GM23338 (cell line): ENCODE data around the gene PSMB8. TPM values are rescaled to one million over a fixed set of nuclear protein-coding genes. Genes with fewer than 3 reads are reported as not detected.

Experiments
- ATAC-seq: fragments of 200-7000 bp; cut with Tn5 transposase; 3 replicates; pipeline ENCODE4 v1.9.1; 2020
- DNase-seq: peaks from one replicate; pipeline ENCODE4 v3.0.0-alpha.2; 2015; ENCODE audit warnings: low spot score
- H2AFZ ChIP-seq: fragments of 200-600 bp; sonication (generic); 2 replicates; pipeline ENCODE4 v1.8.0; 2016; ENCODE audit warnings: antibody characterized with exemption, mild to moderate bottlenecking, moderate library complexity
- H3F3A ChIP-seq: fragments of 200-600 bp; sonication (generic); replicated peaks from 2 replicates; pipeline ENCODE4 v1.8.0; 2017; ENCODE audit warnings: antibody characterized with exemption, mixed run types, low read depth
- H3K27ac ChIP-seq: fragments of 200-600 bp; sonication (generic); 2 replicates; pipeline ENCODE4 v1.6.1; 2016; ENCODE audit warnings: low read depth
- H3K27me3 ChIP-seq: fragments of 200-600 bp; sonication (generic); 2 replicates; pipeline ENCODE4 v1.8.0; 2016; ENCODE audit warnings: mild to moderate bottlenecking, mixed run types, moderate library complexity; ENCODE audit not compliant: insufficient read depth
- H3K36me3 ChIP-seq: fragments of 200-600 bp; sonication (generic); 2 replicates; pipeline ENCODE4 v1.8.0; 2016; ENCODE audit warnings: mild to moderate bottlenecking; ENCODE audit not compliant: insufficient read depth
- H3K4me1 ChIP-seq: fragments of 200-600 bp; sonication (generic); 2 replicates; pipeline ENCODE4 v1.8.0; 2016; ENCODE audit warnings: mild to moderate bottlenecking, moderate library complexity; ENCODE audit not compliant: insufficient read depth
- H3K4me2 ChIP-seq: fragments of 200-600 bp; sonication (generic); 2 replicates; pipeline ENCODE4 v1.7.1; 2017; ENCODE audit warnings: mixed run types
- H3K4me3 ChIP-seq: fragments of 200-600 bp; sonication (generic); 2 replicates; pipeline ENCODE4 v1.6.1; 2016; ENCODE audit warnings: mixed run types
- H3K79me2 ChIP-seq: fragments of 200-600 bp; sonication (generic); replicated peaks from 2 replicates; pipeline ENCODE4 v1.8.0; 2017; ENCODE audit warnings: mild to moderate bottlenecking; ENCODE audit not compliant: insufficient read depth
- H3K9me2 ChIP-seq: fragments of 200-600 bp; sonication (generic); 2 replicates; pipeline ENCODE4 v1.8.0; 2017; ENCODE audit not compliant: insufficient read depth
- H4K20me1 ChIP-seq: fragments of 200-600 bp; sonication (generic); replicated peaks from 2 replicates; pipeline ENCODE4 v1.8.0; 2017; ENCODE audit warnings: mild to moderate bottlenecking; ENCODE audit not compliant: insufficient read depth
- H3K27ac Mint-ChIP-seq: 2 replicates; pipeline ENCODE4 v1.8.0; 2020; ENCODE audit warnings: inconsistent platforms, mild to moderate bottlenecking, moderate library complexity, mixed read lengths
- H3K27me3 Mint-ChIP-seq: 3 replicates; pipeline ENCODE4 v1.8.0; 2022; ENCODE audit warnings: low read depth, mild to moderate bottlenecking, moderate library complexity, mixed read lengths, inconsistent platforms; ENCODE audit not compliant: insufficient read depth, poor library complexity
- H3K36me3 Mint-ChIP-seq: 3 replicates; pipeline ENCODE4 v1.8.0; 2021; ENCODE audit warnings: low read depth, mild to moderate bottlenecking, inconsistent platforms, moderate library complexity, mixed read lengths
- H3K4me1 Mint-ChIP-seq: 3 replicates; pipeline ENCODE4 v1.8.0; 2020; ENCODE audit warnings: mild to moderate bottlenecking, inconsistent platforms, mixed read lengths
- H3K4me3 Mint-ChIP-seq: 3 replicates; pipeline ENCODE4 v1.8.0; 2021; ENCODE audit warnings: moderate library complexity, mild to moderate bottlenecking, inconsistent platforms, mixed read lengths
- H3K9me3 Mint-ChIP-seq: 3 replicates; pipeline ENCODE4 v1.8.0; 2020; ENCODE audit warnings: moderate library complexity, mild to moderate bottlenecking, inconsistent platforms, mixed read lengths
- CREB1 ChIP-seq: fragments of 250-450 bp; sonication (Bioruptor Pico); IDR thresholded peaks from 2 replicates; pipeline ENCODE4 v1.5.0; 2020; ENCODE audit warnings: low read depth, mild to moderate bottlenecking, moderate library complexity
- EZH2 ChIP-seq: fragments of 200-600 bp; sonication (generic); IDR thresholded peaks from one replicate; pipeline ENCODE4 v1.8.0; 2017; ENCODE audit warnings: antibody characterized with exemption, mild to moderate bottlenecking, low read depth; ENCODE audit not compliant: unreplicated experiment
- EZH2phosphoT487 ChIP-seq: fragments of 200-600 bp; sonication (generic); IDR thresholded peaks from one replicate; pipeline ENCODE4 v1.8.1; 2018; ENCODE audit warnings: antibody characterized with exemption; ENCODE audit not compliant: unreplicated experiment
- JUNB ChIP-seq: IDR thresholded peaks from one replicate; pipeline ENCODE4 v1.6.1; 2016; ENCODE audit warnings: antibody characterized with exemption; ENCODE audit not compliant: unreplicated experiment
- NANOG ChIP-seq: IDR thresholded peaks from 2 replicates; pipeline ENCODE4 v1.6.1; 2016; ENCODE audit warnings: antibody characterized with exemption, borderline replicate concordance
- POLR2AphosphoS5 ChIP-seq: IDR thresholded peaks from 2 replicates; pipeline ENCODE4 v1.6.1; 2016; ENCODE audit warnings: antibody characterized with exemption, low read depth
- STAT1 ChIP-seq: IDR thresholded peaks from one replicate; pipeline ENCODE4 v1.6.1; 2016; ENCODE audit warnings: antibody characterized with exemption; ENCODE audit not compliant: unreplicated experiment
- ZNF114 ChIP-seq: fragments of 250-450 bp; sonication (Bioruptor Pico); IDR thresholded peaks from 2 replicates; pipeline ENCODE4 v1.5.0; 2020; ENCODE audit warnings: mild to moderate bottlenecking, moderate library complexity
- ZNF331 ChIP-seq: fragments of 250-450 bp; sonication (Bioruptor Pico); IDR thresholded peaks from 2 replicates; pipeline ENCODE4 v1.5.0; 2020; ENCODE audit warnings: low read depth, mild to moderate bottlenecking, moderate library complexity
- polyA plus RNA-seq: library from polyadenylated mRNA; unstranded; fragments of >200 nt; fragmentation: Nextera tagmentation; extraction: Ambion mirVana; gene quantifications from 2 replicates; pipeline ENCODE4 v1.2.1, GENCODE V29; 2016
- total RNA-seq: library from RNA; depleted of rRNA; stranded (reverse); fragments of >200 nt; shearing (Covaris generic); gene quantifications from 2 replicates; pipeline ENCODE4 v1.2.3, GENCODE V29; 2014
- TF ChIP-seq, protein P1 (sequence below): IDR thresholded peaks from 2 replicates; pipeline ENCODE4 v1.6.1; 2016; ENCODE audit warnings: antibody characterized with exemption
- TF ChIP-seq, protein P2 (sequence below), 2 experiments: fragments of 200-600 bp in 1 of 2; sonication (generic) in 1 of 2; conservative IDR thresholded peaks; 2 replicates each; pipeline versions ENCODE4 v1.5.1 to v1.6.1; 2016 to 2017; ENCODE audit warnings: antibody characterized with exemption in 2 of 2, low read depth in 2 of 2, mild to moderate bottlenecking in 2 of 2, moderate library complexity in 1 of 2
- TF ChIP-seq, protein P3 (sequence below): fragments of 250-450 bp; sonication (Bioruptor Pico); IDR thresholded peaks from 2 replicates; pipeline ENCODE4 v1.5.0; 2020; ENCODE audit warnings: mild to moderate bottlenecking, moderate library complexity
- TF ChIP-seq, protein P4 (sequence below): IDR thresholded peaks from one replicate; pipeline ENCODE4 v1.6.1; 2018; ENCODE audit warnings: antibody characterized with exemption; ENCODE audit not compliant: unreplicated experiment

PSMB8 gene
- total and polyA plus RNA-seq, 2 experiments from 2014 or later = 16.5 to 27.6 TPM

DNA sequence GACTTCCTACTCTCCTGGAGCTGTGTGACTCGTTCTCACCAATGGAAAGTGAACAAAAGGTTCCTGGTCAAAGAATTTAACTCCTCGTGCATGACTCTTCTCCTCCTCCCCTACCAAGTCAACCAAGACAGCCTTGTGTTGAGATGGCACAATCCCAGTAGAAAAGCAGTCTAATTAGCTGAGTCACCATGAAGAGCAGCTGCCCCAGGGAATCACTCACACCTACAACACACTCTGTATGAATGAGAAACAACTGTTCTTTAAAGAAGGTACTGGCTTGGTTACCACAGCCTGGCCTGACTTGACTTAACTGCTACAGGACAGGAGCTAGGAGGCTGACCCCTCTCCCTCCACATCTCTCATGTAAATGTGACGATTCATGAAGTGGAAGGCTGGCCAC, 24.1 kb downstream of the PSMB8 start:
- no peak for DNase-seq
- Histone ChIP-seq H4K20me1 (no peaks in the 10 kb centered on the region), H3F3A (no peaks in the 10 kb centered on the region), H3K27me3 (no peaks in the 10 kb centered on the region), H3K4me1 (no peaks in the 10 kb centered on the region), H3K4me3 (no peak overlapping the region), H3K9me2 (peaks cover 7% of the 10 kb centered on the region), H2AFZ (peak overlapping the region; percentile 48; the same call in 1 of the 2 replicates), H3K27ac (no peak overlapping the region), H3K4me2 (no peak overlapping the region), H3K36me3 (no peaks in the 10 kb centered on the region), H3K79me2 (no peaks in the 10 kb centered on the region)
- no peak for TF ChIP-seq EZH2phosphoT487
- no peak for TF ChIP-seq JUNB
- TF ChIP-seq, protein P1, sequence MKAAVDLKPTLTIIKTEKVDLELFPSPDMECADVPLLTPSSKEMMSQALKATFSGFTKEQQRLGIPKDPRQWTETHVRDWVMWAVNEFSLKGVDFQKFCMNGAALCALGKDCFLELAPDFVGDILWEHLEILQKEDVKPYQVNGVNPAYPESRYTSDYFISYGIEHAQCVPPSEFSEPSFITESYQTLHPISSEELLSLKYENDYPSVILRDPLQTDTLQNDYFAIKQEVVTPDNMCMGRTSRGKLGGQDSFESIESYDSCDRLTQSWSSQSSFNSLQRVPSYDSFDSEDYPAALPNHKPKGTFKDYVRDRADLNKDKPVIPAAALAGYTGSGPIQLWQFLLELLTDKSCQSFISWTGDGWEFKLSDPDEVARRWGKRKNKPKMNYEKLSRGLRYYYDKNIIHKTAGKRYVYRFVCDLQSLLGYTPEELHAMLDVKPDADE = no peak
- no peak for TF ChIP-seq ZNF331
- no peak for TF ChIP-seq NANOG
- TF ChIP-seq, protein P2, sequence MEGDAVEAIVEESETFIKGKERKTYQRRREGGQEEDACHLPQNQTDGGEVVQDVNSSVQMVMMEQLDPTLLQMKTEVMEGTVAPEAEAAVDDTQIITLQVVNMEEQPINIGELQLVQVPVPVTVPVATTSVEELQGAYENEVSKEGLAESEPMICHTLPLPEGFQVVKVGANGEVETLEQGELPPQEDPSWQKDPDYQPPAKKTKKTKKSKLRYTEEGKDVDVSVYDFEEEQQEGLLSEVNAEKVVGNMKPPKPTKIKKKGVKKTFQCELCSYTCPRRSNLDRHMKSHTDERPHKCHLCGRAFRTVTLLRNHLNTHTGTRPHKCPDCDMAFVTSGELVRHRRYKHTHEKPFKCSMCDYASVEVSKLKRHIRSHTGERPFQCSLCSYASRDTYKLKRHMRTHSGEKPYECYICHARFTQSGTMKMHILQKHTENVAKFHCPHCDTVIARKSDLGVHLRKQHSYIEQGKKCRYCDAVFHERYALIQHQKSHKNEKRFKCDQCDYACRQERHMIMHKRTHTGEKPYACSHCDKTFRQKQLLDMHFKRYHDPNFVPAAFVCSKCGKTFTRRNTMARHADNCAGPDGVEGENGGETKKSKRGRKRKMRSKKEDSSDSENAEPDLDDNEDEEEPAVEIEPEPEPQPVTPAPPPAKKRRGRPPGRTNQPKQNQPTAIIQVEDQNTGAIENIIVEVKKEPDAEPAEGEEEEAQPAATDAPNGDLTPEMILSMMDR (conservative IDR thresholded peaks at IDR 0.05; ENCODE audit: low read depth in 2 of 2) = no peak
- no peak for TF ChIP-seq EZH2
- TF ChIP-seq STAT1 = no peak
- TF ChIP-seq ZNF114 (CRISPR knock-in tag) = no peak
- TF ChIP-seq, protein P3, sequence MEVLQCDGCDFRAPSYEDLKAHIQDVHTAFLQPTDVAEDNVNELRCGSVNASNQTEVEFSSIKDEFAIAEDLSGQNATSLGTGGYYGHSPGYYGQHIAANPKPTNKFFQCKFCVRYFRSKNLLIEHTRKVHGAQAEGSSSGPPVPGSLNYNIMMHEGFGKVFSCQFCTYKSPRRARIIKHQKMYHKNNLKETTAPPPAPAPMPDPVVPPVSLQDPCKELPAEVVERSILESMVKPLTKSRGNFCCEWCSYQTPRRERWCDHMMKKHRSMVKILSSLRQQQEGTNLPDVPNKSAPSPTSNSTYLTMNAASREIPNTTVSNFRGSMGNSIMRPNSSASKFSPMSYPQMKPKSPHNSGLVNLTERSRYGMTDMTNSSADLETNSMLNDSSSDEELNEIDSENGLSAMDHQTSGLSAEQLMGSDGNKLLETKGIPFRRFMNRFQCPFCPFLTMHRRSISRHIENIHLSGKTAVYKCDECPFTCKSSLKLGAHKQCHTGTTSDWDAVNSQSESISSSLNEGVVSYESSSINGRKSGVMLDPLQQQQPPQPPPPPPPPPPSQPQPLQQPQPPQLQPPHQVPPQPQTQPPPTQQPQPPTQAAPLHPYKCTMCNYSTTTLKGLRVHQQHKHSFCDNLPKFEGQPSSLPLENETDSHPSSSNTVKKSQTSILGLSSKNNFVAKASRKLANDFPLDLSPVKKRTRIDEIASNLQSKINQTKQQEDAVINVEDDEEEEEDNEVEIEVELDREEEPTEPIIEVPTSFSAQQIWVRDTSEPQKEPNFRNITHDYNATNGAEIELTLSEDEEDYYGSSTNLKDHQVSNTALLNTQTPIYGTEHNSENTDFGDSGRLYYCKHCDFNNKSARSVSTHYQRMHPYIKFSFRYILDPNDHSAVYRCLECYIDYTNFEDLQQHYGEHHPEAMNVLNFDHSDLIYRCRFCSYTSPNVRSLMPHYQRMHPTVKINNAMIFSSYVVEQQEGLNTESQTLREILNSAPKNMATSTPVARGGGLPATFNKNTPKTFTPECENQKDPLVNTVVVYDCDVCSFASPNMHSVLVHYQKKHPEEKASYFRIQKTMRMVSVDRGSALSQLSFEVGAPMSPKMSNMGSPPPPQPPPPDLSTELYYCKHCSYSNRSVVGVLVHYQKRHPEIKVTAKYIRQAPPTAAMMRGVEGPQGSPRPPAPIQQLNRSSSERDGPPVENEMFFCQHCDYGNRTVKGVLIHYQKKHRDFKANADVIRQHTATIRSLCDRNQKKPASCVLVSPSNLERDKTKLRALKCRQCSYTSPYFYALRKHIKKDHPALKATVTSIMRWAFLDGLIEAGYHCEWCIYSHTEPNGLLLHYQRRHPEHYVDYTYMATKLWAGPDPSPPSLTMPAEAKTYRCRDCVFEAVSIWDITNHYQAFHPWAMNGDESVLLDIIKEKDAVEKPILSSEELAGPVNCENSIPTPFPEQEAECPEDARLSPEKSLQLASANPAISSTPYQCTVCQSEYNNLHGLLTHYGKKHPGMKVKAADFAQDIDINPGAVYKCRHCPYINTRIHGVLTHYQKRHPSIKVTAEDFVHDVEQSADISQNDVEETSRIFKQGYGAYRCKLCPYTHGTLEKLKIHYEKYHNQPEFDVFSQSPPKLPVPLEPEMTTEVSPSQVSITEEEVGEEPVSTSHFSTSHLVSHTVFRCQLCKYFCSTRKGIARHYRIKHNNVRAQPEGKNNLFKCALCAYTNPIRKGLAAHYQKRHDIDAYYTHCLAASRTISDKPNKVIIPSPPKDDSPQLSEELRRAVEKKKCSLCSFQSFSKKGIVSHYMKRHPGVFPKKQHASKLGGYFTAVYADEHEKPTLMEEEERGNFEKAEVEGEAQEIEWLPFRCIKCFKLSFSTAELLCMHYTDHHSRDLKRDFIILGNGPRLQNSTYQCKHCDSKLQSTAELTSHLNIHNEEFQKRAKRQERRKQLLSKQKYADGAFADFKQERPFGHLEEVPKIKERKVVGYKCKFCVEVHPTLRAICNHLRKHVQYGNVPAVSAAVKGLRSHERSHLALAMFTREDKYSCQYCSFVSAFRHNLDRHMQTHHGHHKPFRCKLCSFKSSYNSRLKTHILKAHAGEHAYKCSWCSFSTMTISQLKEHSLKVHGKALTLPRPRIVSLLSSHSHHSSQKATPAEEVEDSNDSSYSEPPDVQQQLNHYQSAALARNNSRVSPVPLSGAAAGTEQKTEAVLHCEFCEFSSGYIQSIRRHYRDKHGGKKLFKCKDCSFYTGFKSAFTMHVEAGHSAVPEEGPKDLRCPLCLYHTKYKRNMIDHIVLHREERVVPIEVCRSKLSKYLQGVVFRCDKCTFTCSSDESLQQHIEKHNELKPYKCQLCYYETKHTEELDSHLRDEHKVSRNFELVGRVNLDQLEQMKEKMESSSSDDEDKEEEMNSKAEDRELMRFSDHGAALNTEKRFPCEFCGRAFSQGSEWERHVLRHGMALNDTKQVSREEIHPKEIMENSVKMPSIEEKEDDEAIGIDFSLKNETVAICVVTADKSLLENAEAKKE (CRISPR knock-in tag) = no peak
- no peak for TF ChIP-seq CREB1 (CRISPR knock-in tag)
- TF ChIP-seq, protein P4, sequence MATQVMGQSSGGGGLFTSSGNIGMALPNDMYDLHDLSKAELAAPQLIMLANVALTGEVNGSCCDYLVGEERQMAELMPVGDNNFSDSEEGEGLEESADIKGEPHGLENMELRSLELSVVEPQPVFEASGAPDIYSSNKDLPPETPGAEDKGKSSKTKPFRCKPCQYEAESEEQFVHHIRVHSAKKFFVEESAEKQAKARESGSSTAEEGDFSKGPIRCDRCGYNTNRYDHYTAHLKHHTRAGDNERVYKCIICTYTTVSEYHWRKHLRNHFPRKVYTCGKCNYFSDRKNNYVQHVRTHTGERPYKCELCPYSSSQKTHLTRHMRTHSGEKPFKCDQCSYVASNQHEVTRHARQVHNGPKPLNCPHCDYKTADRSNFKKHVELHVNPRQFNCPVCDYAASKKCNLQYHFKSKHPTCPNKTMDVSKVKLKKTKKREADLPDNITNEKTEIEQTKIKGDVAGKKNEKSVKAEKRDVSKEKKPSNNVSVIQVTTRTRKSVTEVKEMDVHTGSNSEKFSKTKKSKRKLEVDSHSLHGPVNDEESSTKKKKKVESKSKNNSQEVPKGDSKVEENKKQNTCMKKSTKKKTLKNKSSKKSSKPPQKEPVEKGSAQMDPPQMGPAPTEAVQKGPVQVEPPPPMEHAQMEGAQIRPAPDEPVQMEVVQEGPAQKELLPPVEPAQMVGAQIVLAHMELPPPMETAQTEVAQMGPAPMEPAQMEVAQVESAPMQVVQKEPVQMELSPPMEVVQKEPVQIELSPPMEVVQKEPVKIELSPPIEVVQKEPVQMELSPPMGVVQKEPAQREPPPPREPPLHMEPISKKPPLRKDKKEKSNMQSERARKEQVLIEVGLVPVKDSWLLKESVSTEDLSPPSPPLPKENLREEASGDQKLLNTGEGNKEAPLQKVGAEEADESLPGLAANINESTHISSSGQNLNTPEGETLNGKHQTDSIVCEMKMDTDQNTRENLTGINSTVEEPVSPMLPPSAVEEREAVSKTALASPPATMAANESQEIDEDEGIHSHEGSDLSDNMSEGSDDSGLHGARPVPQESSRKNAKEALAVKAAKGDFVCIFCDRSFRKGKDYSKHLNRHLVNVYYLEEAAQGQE = no peak
- TF ChIP-seq POLR2AphosphoS5 = no peak
- Mint-ChIP-seq H3K27ac (no peak overlapping the region), H3K9me3 (no peaks in the 10 kb centered on the region), H3K4me3 (no peak overlapping the region), H3K4me1 (no peaks in the 10 kb centered on the region), H3K27me3 (no peaks in the 10 kb centered on the region), H3K36me3 (no peaks in the 10 kb centered on the region)
- no peak for ATAC-seq
